Measurements from ENCODE around the gene ISL2. TPM values are rescaled to one million over a fixed set of nuclear protein-coding genes. Genes with fewer than 3 reads are reported as not detected.
A peak's percentile ranks its signal among the peaks of the same experiment; 100 is the strongest.

The ISL2 gene
- total and polyA plus RNA-seq, 2 of the 13 experiments (the other 11 are each of a cell fraction or from before 2014, with no cell fraction given), result 4.3 to 5.1 TPM

GRCh38 chr15:76311100-76311953 is 25.2 kb upstream of the ISL2 start, which contains the start of gene ETFA (continued):
- peak; percentile 63; the same call in 1 of the 2 replicates for TF ChIP-seq ZBTB4 (CRISPR knock-in tag; IDR thresholded peaks at IDR 0.05; ENCODE audit: borderline replicate concordance)
- TF ChIP-seq POLR2G (IDR thresholded peaks at IDR 0.05; ENCODE audit: low read depth, low read length), result peak; percentile 98
- TF ChIP-seq MZF1 (CRISPR knock-in tag; IDR thresholded peaks at IDR 0.05; ENCODE audit: borderline replicate concordance), result no peak
- TF ChIP-seq CCAR2 (optimal IDR thresholded peaks at IDR 0.05; ENCODE audit: low read depth, low read length), result no peak
- peak; percentile 69; the same call in 1 of the 2 replicates for TF ChIP-seq HMG20B (CRISPR knock-in tag; conservative IDR thresholded peaks at IDR 0.05)
- TF ChIP-seq NCOA5 (CRISPR knock-in tag; IDR thresholded peaks at IDR 0.05), result no peak
- peak; percentile 76; the same call in 1 of the 2 replicates for TF ChIP-seq ZNF235 (CRISPR knock-in tag; IDR thresholded peaks at IDR 0.05; ENCODE audit: borderline replicate concordance)
- TF ChIP-seq SNAI1 (CRISPR knock-in tag; IDR thresholded peaks at IDR 0.05; ENCODE audit: borderline replicate concordance), result peak; percentile 81; the same call in 1 of the 2 replicates
- peak; percentile 79 for TF ChIP-seq ZNF619 (CRISPR knock-in tag; IDR thresholded peaks at IDR 0.05)
- TF ChIP-seq EP300 (IDR thresholded peaks at IDR 0.05; ENCODE audit: low read depth in 2 of 2, low read length in 2 of 2), result no peak
- TF ChIP-seq EP300 (CRISPR knock-in tag; IDR thresholded peaks at IDR 0.05; ENCODE audit: borderline replicate concordance), result peak; percentile 25; the same call in 1 of the 2 replicates
- TF ChIP-seq RXRA (CRISPR knock-in tag; IDR thresholded peaks at IDR 0.05), result peak; percentile 99
- no peak for TF ChIP-seq ZNF780A (CRISPR knock-in tag; IDR thresholded peaks at IDR 0.05)
- peak; percentile 94 for TF ChIP-seq HNF4A (CRISPR knock-in tag; IDR thresholded peaks at IDR 0.05)
- TF ChIP-seq ZIK1 (CRISPR knock-in tag; IDR thresholded peaks at IDR 0.05; ENCODE audit: borderline replicate concordance, low read depth), result no peak
- TF ChIP-seq CTCF (CRISPR knock-in tag; IDR thresholded peaks at IDR 0.05), result 0 out of 2 replicates have a peak, but pooled peaks have one; percentile 4
- TF ChIP-seq FOXP4 (CRISPR knock-in tag; IDR thresholded peaks at IDR 0.05), result peak; percentile 45
- TF ChIP-seq IRX3 (CRISPR knock-in tag; IDR thresholded peaks at IDR 0.05; ENCODE audit: borderline replicate concordance, low read depth), result peak; percentile 75
- peak; percentile 64; the same call in 1 of the 2 replicates for TF ChIP-seq KDM3A (CRISPR knock-in tag; IDR thresholded peaks at IDR 0.05; ENCODE audit: low read depth)
- TF ChIP-seq PBX2 (CRISPR knock-in tag; IDR thresholded peaks at IDR 0.05), result no peak
- TF ChIP-seq CBX1 (IDR thresholded peaks at IDR 0.05; ENCODE audit: low read depth), result peak; percentile 52
